Inferior parietal cortex (tissue), 1 donor: ENCODE data around the gene SLC8A2.

Experiments
- DNase-seq: peaks from one replicate; pipeline ENCODE4 v3.0.0-alpha.2; 2016; ENCODE audit errors: extremely low spot score

Gene SLC8A2

GRCh38 chr19:47430041-47430802 lies 41.5 kb downstream of the SLC8A2 start:
- DNase-seq: no peak

DNA sequence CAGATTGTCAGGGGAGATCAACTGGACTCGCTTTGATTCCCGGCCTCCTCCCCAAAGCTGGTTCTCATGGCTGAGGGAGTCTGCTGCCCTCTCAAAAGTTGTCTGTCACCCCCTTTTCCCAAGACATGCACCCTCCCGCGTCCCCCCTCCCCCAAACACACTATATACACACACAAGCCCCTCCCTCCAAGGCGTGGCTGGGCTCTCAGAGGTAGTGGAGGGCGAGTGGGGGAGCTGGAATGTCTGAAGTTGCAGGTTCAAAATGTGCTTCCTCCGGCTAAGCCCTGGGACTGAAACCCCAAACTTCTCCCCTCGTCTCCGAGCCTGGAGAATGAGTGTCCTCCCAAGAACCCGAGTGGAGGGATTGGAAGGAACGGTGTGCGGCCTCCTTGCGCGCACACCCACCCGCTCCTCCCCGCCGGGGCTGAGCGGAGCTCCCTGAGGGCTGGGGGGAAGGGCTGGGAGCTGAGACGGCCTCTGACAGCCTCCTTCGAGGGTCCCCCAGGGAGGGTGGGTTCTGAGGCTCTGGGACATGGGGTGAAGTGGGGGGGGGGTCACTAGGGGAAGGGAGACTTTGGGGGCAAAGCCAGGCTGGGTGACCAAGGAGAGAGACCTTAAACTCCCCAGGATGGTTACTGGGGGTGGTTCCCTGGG lies 42.4 kb downstream of the SLC8A2 start:
- DNase-seq: no peak

DNA sequence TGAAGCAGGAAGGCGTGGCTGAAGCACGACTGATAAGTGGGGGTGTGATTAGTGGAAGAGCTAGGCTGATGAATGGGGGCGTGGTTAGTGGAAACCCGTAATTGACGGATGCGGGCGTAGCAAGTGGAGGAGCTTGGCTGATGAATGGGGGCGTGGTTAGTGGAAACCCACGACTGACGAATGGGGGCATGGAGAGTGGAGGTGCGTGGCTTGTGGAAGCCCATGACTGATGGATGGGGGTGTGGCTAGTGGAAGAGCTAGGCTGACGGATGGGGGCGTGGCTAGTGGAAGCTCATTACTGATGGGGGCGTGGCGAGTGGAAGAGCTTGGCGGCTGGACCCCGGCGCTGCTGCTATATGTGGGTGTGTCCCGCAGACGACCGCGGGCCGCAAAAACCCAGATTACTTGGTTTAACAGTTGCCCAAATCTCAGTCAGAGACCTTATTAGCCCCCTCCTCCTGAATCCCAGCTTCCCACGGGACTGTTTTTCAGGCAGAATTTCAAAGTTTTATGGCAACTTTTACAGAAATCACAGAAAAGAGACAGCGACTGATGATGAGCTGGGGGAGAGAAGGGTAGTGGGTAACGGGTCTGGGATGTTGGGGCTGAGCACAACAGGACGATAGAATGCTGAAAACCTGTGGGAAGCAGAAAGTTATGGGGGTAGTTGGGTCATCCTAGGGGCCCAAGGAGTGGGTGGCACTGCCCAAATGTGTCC lies 43.4 kb downstream of the SLC8A2 start:
- peak; percentile 82 for DNase-seq

GRCh38 chr19:47427241-47428176 lies 44.2 kb downstream of the SLC8A2 start:
- no peak for DNase-seq

- DNase-seq: no peak
Measured at GRCh38 chr19:47423203-47423882, 48.4 kb downstream of the SLC8A2 start.

- DNase-seq: no peak
Measured at GRCh38 chr19:47422417-47423163, 49.1 kb downstream of the SLC8A2 start.

- DNase-seq: no peak
Measured at GRCh38 chr19:47421844-47422395, 49.8 kb downstream of the SLC8A2 start.

- no peak for DNase-seq
Measured at GRCh38 chr19:47421244-47421786, 50.4 kb downstream of the SLC8A2 start.

DNA sequence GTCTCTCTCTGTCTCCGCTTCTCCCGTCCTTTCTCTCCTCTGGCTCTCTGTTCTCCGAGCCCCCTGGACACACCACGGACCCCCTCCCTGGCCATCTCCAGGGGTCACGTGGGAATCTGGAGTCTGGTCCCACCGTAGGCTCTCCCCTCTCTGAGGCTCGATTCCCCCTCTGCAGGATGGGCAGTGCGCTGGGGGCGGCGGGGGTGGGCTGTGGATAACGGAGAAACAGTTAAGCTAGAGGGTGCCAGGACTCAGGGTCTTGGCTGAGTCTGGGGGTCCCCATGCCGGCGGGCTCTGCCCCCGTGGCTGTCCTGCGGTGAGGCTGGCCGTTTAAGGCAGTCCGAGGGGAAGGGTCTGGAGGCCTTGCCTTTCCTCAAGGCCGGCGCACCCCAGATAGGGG lies 51.9 kb downstream of the SLC8A2 start:
- DNase-seq: no peak

DNA sequence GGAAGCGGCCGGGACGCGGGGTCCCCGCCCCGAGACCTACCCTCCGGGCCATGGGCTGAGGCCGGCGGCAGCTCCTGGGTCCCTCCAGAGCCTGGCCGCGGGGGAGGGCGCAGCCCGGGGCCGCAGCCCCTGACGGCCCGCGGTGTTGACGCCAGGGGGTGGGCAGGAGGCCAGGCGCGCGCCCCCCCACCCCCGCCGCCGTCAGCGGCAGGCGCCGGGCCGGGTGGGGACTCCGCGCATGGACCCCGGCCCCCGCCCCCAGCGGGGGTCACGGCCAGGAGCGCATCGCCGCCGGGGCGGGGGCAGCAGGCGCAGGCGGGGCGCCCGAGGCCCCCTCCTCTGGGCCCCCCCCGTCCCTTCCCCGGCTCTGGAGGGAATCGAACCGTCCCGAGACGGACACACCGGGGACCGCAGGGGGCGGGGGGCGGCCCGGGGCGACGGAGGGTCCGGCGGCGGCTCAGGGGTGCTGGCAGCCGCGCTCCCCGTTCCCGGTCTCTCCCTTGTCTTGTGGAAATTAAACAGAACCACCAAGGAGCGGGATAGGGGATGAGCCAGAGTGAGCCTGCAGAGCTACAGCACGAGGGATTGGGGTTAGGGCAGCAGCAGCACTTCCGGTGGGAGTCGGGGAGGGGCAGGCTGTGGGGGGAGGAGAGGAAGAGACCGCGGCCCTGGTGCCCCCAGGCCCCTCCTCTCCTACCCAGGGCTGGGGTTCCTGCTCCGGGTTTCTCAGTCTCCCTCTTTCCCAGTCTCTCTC lies 52.5 kb downstream of the SLC8A2 start, which contains the start of gene MEIS3:
MEIS3 (minus strand) TSS at position 498 of the 754 bp plus-strand sequence; CDS start at position 52, 446 bp downstream.
- no peak for DNase-seq

- no peak for DNase-seq
Measured at GRCh38 chr19:47418692-47419029, 53.0 kb downstream of the SLC8A2 start.

GRCh38 chr19:47417746-47418691 lies 53.7 kb downstream of the SLC8A2 start:
- DNase-seq: no peak

DNA sequence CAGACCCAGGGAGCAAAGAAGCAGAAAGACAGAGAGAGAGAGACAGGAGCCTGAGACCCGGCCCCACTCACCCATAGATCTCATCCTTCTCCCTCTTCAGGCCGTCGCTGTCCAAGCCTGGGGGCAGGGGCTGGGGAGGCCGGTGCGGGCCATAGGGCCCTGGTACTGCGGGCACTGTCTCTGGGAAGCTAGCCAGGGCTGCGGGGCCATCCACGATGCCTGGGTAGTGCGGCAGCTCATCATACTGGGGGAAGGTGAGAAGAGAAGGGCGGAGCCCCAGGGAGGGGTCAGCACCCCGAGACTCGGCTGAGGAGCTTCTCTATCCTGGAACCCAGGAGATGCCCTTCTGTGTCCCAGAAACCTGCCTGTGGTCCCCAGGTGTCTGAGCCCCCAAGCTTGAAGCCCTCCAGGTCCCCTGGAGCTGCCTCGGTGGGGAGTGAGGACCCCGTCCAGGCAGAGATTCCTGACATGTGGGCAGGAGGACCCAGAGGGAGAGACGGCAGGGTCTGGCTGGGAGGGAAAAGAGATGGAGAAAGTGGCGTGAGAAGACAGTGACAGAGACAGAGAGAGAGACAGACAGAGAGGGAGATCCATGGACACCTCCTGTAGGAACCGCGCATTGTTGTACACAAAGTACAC lies 54.5 kb downstream of the SLC8A2 start:
- DNase-seq: no peak

- no peak for DNase-seq
Measured at GRCh38 chr19:47416643-47416985, 55.1 kb downstream of the SLC8A2 start.

DNA sequence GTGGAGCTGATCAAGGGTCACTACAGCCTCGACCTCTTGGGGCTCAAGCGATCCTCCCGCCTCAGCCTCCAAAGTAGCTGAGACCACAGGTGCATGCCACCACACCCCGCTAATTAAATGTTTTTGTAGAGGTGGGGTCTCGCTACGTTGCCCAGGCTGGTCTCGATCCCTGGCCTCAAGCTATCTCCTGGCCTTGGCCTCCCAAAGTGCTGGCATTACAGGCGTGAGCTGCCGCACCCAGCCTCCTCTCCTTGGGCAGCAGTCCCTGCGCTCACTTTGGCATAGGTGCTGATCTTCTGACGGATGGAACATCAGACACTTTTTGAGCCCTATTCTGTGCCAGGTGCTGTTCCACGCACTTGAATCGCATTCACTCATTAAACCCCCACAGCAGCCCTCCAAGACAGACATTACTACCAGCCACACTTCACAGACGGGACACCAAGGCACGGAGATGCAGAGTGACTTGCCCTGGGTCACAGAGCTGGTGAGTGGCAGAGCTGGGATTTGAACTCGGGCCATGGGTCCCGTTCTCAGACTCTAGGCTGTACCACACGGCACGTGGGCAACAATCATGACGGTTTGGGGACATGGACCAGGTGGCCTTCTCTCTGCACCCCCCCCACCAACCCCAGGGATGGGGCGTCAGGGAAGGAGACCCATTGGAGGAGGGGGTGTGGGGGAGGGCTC lies 55.6 kb downstream of the SLC8A2 start:
- DNase-seq: no peak

DNA sequence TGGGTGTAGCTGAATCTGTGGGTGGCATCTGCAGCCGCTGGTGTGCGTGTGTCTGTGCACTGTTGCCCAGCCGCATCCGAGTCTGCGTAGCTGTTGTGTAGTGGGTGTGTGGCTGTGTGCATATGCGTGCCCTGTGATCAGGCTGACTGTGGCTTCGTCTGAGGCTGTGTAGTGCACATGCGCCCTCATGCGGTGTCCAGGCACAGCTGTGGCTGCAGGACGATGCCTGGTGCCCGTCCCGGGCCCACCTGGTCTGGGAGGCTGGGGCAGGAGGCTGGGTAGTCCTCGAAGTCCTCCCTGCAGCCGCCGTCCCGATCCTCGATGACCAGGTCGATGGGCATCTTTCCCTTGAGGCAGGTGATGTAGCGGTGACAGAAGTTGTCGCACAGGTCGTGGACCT lies 57.2 kb downstream of the SLC8A2 start:
- DNase-seq: no peak

DNA sequence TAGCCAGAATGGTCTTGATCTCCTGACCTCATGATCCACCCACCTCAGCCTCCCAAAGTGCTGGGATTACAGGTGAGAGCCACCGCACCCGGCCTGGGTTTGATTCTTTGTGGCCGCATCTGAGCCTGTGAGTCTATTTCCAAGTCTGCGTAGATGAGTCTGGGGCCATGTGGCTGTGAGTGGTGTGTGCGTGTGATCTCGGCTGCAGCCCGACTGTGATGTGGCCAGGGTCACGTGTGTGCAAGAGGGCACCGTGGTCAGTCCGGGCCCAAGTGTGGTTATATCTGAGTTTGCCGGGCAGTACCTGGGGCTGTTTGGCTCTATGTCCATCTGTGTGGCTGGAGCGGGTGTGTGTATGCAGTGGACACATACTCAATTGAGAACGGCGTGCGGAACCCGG lies 57.8 kb downstream of the SLC8A2 start:
- DNase-seq: no peak
